ENCODE data around the gene ZBTB16.

Gene ZBTB16

GRCh38 chr11:114094516-114094915 is 35.0 kb downstream of the ZBTB16 start:
- Histone ChIP-seq H3K27ac (ENCODE audit: low read length) (no peak overlapping the region), H3K4me1 (ENCODE audit: low read length) (no peaks in the 10 kb centered on the region), H3K36me3 (replicated peaks; ENCODE audit: insufficient read depth, low read length) (no peaks in the 10 kb centered on the region), H3K4me3 (ENCODE audit: low read length) (no peak overlapping the region), H3K9me2 (replicated peaks; ENCODE audit: insufficient read depth, low read length) (no peaks in the 10 kb centered on the region), H3F3A (ENCODE audit: insufficient read depth, low read length) (no peaks in the 10 kb centered on the region), H2AFZ (ENCODE audit: low read length) (no peak overlapping the region), H3K79me2 (ENCODE audit: low read length) (no peaks in the 10 kb centered on the region), H3K4me2 (ENCODE audit: low read depth, low read length) (no peak overlapping the region), H3K27me3 (replicated peaks; ENCODE audit: insufficient read depth, low read length) (no peaks in the 10 kb centered on the region), H3K9me3 (replicated peaks; ENCODE audit: insufficient read depth, low read length) (no peaks in the 10 kb centered on the region), H3K9ac (ENCODE audit: low read length) (no peak overlapping the region), H4K20me1 (ENCODE audit: insufficient read depth, low read length) (no peaks in the 10 kb centered on the region)
- TF ChIP-seq EZH2 (optimal IDR thresholded peaks at IDR 0.05; ENCODE audit: low read depth, low read length) (no peak), CTCF (IDR thresholded peaks at IDR 0.05; ENCODE audit: low read length) (no peak), EZH2phosphoT487 (IDR thresholded peaks at IDR 0.05; ENCODE audit: low read length) (no peak)
- DNase-seq: no peak

- no peak overlapping the region for H3K27ac ChIP-seq (ENCODE audit: low read length)
- H3K4me1 ChIP-seq (ENCODE audit: low read length): no peaks in the 10 kb centered on the region
- H3K9me3 ChIP-seq (replicated peaks; ENCODE audit: insufficient read depth, low read length): no peaks in the 10 kb centered on the region
- H3K27me3 ChIP-seq (replicated peaks; ENCODE audit: insufficient read depth, low read length): no peaks in the 10 kb centered on the region
- no peaks in the 10 kb centered on the region for H3K36me3 ChIP-seq (replicated peaks; ENCODE audit: insufficient read depth, low read length)
- no peaks in the 10 kb centered on the region for H4K20me1 ChIP-seq (ENCODE audit: insufficient read depth, low read length)
- H2AFZ ChIP-seq (ENCODE audit: low read length): no peak overlapping the region
- TF ChIP-seq EZH2 (optimal IDR thresholded peaks at IDR 0.05; ENCODE audit: low read depth, low read length) (no peak), EZH2phosphoT487 (IDR thresholded peaks at IDR 0.05; ENCODE audit: low read length) (no peak), CTCF (IDR thresholded peaks at IDR 0.05; ENCODE audit: low read length) (no peak)
- H3K4me3 ChIP-seq (ENCODE audit: low read length): no peak overlapping the region
- no peaks in the 10 kb centered on the region for H3K79me2 ChIP-seq (ENCODE audit: low read length)
- no peaks in the 10 kb centered on the region for H3F3A ChIP-seq (ENCODE audit: insufficient read depth, low read length)
- no peaks in the 10 kb centered on the region for H3K9me2 ChIP-seq (replicated peaks; ENCODE audit: insufficient read depth, low read length)
- no peak for DNase-seq
- no peak overlapping the region for H3K4me2 ChIP-seq (ENCODE audit: low read depth, low read length)
- no peak overlapping the region for H3K9ac ChIP-seq (ENCODE audit: low read length)
Measured at GRCh38 chr11:114095899-114096298, 36.4 kb downstream of the ZBTB16 start.

- no peaks in the 10 kb centered on the region for H3K9me2 ChIP-seq (replicated peaks; ENCODE audit: insufficient read depth, low read length)
- H3K36me3 ChIP-seq (replicated peaks; ENCODE audit: insufficient read depth, low read length): no peaks in the 10 kb centered on the region
- no peaks in the 10 kb centered on the region for H3F3A ChIP-seq (ENCODE audit: insufficient read depth, low read length)
- H3K79me2 ChIP-seq (ENCODE audit: low read length): no peaks in the 10 kb centered on the region
- no peak overlapping the region for H3K4me3 ChIP-seq (ENCODE audit: low read length)
- H3K9ac ChIP-seq (ENCODE audit: low read length): no peak overlapping the region
- H3K4me2 ChIP-seq (ENCODE audit: low read depth, low read length): no peak overlapping the region
- no peaks in the 10 kb centered on the region for H3K9me3 ChIP-seq (replicated peaks; ENCODE audit: insufficient read depth, low read length)
- H3K27ac ChIP-seq (ENCODE audit: low read length): no peak overlapping the region
- H4K20me1 ChIP-seq (ENCODE audit: insufficient read depth, low read length): no peaks in the 10 kb centered on the region
- H2AFZ ChIP-seq (ENCODE audit: low read length): no peak overlapping the region
- no peak for DNase-seq
- no peaks in the 10 kb centered on the region for H3K4me1 ChIP-seq (ENCODE audit: low read length)
- TF ChIP-seq EZH2phosphoT487 (IDR thresholded peaks at IDR 0.05; ENCODE audit: low read length): no peak
- no peak for TF ChIP-seq CTCF (IDR thresholded peaks at IDR 0.05; ENCODE audit: low read length)
- TF ChIP-seq EZH2 (optimal IDR thresholded peaks at IDR 0.05; ENCODE audit: low read depth, low read length): no peak
- no peaks in the 10 kb centered on the region for H3K27me3 ChIP-seq (replicated peaks; ENCODE audit: insufficient read depth, low read length)
Measured at GRCh38 chr11:114097832-114098231, 38.3 kb downstream of the ZBTB16 start.

All from MM.1S (cell line).